ENCODE data around the gene OSBP.

Gene OSBP, protein sequence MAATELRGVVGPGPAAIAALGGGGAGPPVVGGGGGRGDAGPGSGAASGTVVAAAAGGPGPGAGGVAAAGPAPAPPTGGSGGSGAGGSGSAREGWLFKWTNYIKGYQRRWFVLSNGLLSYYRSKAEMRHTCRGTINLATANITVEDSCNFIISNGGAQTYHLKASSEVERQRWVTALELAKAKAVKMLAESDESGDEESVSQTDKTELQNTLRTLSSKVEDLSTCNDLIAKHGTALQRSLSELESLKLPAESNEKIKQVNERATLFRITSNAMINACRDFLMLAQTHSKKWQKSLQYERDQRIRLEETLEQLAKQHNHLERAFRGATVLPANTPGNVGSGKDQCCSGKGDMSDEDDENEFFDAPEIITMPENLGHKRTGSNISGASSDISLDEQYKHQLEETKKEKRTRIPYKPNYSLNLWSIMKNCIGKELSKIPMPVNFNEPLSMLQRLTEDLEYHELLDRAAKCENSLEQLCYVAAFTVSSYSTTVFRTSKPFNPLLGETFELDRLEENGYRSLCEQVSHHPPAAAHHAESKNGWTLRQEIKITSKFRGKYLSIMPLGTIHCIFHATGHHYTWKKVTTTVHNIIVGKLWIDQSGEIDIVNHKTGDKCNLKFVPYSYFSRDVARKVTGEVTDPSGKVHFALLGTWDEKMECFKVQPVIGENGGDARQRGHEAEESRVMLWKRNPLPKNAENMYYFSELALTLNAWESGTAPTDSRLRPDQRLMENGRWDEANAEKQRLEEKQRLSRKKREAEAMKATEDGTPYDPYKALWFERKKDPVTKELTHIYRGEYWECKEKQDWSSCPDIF

DNA sequence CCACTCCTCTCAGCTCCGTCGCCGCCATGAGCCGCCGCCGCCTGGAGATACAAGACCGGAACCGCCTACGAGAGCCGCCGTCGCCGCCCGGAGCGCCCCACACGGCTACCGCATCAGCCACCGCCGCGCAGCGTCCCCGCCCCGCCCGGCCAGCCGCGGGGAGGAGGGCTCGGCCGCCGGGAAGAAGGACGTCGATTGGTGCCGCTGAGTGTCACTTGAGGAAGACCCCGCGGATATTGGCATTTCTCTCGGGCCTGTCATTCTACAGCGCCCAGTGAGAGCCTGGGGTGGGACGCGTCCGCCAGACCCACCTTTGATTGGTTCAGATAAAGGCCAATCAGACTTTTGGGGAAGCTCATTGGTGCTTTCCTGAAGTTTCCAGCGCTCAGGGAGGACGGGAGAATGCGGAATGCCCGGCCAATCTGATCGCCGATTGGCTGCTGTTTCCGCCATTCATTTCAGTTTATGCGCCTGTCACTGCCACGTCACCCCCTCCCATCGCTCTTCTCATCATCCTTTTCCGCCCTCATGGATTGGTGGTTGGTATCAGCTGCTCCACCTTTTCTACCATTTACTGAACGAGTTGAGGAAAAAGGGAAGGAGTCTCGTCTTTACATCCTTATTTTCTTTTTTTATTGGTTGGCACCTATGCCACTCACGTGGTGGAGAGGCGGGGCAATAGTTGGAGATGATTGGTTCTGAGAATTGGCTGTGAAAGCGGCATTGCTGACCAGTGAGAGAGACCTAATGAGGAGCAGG lies at the start of gene OSBP:
TSS of gene OSBP (minus strand) at position 138 of the 759 bp plus-strand sequence. CDS start at position 28, 110 bp downstream.
- peak within 1 kb of the TSS; percentile 89 for H3K4me3 ChIP-seq (ENCODE audit: low read depth, low read length)
- no peaks in the 10 kb centered on the region for H3K9me3 ChIP-seq (ENCODE audit: control insufficient read depth, insufficient read depth, low read depth, low read length)
- H3K27me3 ChIP-seq (ENCODE audit: control insufficient read depth, insufficient read depth, low read length): no peaks in the 10 kb centered on the region
- H3K9ac ChIP-seq (ENCODE audit: low read length): peak within 1 kb of the TSS; percentile 78
- peaks cover 8% of the 10 kb centered on the region; the same call in 1 of the 2 replicates for H3K36me3 ChIP-seq (ENCODE audit: control insufficient read depth, insufficient read depth, low read length)
- H3K27ac ChIP-seq (ENCODE audit: low read depth, low read length): 0 out of 2 replicates have a peak within 1 kb of the TSS, but pooled peaks have one; percentile 50
- peaks cover 3% of the 10 kb centered on the region; the same call in 1 of the 2 replicates for H3K4me1 ChIP-seq (ENCODE audit: control insufficient read depth, insufficient read depth, low read length)

DNA sequence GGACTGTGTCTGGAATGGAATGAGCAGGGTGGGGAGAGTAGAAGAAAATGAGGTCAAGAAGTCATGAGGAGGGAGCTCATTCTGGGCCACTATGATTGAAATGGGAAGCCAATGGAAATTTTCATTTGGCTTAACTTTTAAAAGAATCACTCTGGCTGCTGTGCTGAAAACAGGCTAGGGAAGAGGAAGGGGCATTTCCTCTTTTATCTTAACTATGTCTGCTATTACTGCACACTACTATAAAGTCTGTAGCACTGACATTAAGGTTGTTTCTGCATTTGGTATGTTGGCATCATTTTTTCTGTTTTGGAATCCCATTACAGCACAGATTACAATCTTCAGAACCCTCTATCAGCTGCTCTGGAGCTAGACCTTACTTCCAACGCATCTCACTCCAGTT lies 45.0 kb upstream of the OSBP start:
- Histone ChIP-seq H3K27me3 (ENCODE audit: control insufficient read depth, insufficient read depth, low read length) (no peaks in the 10 kb centered on the region), H3K9me3 (ENCODE audit: control insufficient read depth, insufficient read depth, low read depth, low read length) (no peaks in the 10 kb centered on the region), H3K27ac (ENCODE audit: low read depth, low read length) (no peak overlapping the region), H3K4me3 (ENCODE audit: low read depth, low read length) (no peak overlapping the region), H3K4me1 (ENCODE audit: control insufficient read depth, insufficient read depth, low read length) (peaks cover 11% of the 10 kb centered on the region; the same call in 1 of the 2 replicates), H3K9ac (ENCODE audit: low read length) (no peak overlapping the region), H3K36me3 (ENCODE audit: control insufficient read depth, insufficient read depth, low read length) (peaks cover 92% of the 10 kb centered on the region)

DNA sequence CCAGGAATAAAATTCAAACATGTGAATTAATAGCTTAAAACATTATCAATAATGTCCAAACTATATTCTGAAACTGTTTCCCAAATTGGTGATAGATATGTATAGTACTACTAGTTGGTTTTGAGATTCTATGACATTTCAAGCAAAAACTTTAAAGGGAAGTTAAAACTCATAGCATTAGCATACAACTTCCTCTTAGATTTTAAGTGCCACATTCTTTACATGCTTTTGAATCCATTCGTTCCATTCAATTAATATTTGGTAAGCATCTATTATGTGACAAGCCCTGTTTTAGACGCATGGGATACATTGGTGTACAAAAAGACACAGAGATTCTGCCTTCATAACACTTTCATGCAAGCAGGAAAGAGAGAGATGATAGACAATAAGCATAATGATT lies 44.4 kb upstream of the OSBP start:
- Histone ChIP-seq H3K36me3 (ENCODE audit: control insufficient read depth, insufficient read depth, low read length) (peaks cover 92% of the 10 kb centered on the region), H3K4me1 (ENCODE audit: control insufficient read depth, insufficient read depth, low read length) (peaks cover 11% of the 10 kb centered on the region; the same call in 1 of the 2 replicates), H3K9ac (ENCODE audit: low read length) (no peak overlapping the region), H3K27me3 (ENCODE audit: control insufficient read depth, insufficient read depth, low read length) (no peaks in the 10 kb centered on the region), H3K27ac (ENCODE audit: low read depth, low read length) (0 out of 2 replicates have a peak overlapping the region, but pooled peaks have one; percentile 21), H3K4me3 (ENCODE audit: low read depth, low read length) (no peak overlapping the region), H3K9me3 (ENCODE audit: control insufficient read depth, insufficient read depth, low read depth, low read length) (no peaks in the 10 kb centered on the region)

DNA sequence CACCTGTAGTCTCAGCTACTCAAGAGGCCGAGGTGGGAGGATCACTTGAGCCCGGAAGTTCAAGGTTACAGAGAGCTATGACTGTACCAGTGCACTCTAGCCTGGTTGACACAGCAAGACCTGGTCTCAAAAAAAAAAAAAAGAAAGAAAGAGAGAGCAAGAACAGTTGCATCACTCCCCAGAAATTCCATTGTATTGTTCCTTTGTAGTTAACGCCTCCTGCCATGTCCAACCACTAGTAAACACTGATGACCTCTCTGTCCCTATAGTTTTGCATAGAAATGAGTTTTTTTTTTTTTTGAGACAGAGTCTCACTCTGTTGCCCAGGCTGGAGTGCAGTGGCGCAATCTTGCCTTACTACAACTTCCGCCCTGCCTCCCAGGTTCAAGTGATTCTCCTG lies 42.5 kb upstream of the OSBP start:
- Histone ChIP-seq H3K36me3 (ENCODE audit: control insufficient read depth, insufficient read depth, low read length) (peaks cover 91% of the 10 kb centered on the region), H3K9ac (ENCODE audit: low read length) (no peak overlapping the region), H3K4me1 (ENCODE audit: control insufficient read depth, insufficient read depth, low read length) (peaks cover 11% of the 10 kb centered on the region; the same call in 1 of the 2 replicates), H3K9me3 (ENCODE audit: control insufficient read depth, insufficient read depth, low read depth, low read length) (no peaks in the 10 kb centered on the region), H3K4me3 (ENCODE audit: low read depth, low read length) (no peak overlapping the region), H3K27ac (ENCODE audit: low read depth, low read length) (no peak overlapping the region), H3K27me3 (ENCODE audit: control insufficient read depth, insufficient read depth, low read length) (no peaks in the 10 kb centered on the region)

DNA sequence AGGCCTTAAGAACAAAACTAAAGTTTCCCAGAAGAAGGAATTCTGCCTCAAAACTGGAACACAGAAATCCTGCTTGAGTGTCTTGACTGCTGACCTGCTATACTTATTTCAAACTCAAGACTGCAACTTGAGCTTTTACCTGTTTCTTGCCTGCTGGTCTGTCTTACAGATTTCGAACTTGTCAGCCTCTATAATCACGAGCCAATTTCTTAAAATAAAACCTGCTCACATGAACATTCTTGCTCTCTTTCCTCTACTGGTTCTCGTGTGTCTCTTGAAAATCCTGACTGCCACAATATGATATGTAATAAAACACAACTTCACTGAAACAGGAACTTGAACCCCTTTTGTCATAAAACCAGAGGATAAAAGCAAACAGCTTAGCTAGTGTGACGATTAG lies 39.3 kb upstream of the OSBP start:
- Histone ChIP-seq H3K36me3 (ENCODE audit: control insufficient read depth, insufficient read depth, low read length) (peaks cover 97% of the 10 kb centered on the region), H3K27ac (ENCODE audit: low read depth, low read length) (no peak overlapping the region), H3K4me1 (ENCODE audit: control insufficient read depth, insufficient read depth, low read length) (peaks cover 2% of the 10 kb centered on the region; the same call in 1 of the 2 replicates), H3K9ac (ENCODE audit: low read length) (no peak overlapping the region), H3K9me3 (ENCODE audit: control insufficient read depth, insufficient read depth, low read depth, low read length) (no peaks in the 10 kb centered on the region), H3K27me3 (ENCODE audit: control insufficient read depth, insufficient read depth, low read length) (no peaks in the 10 kb centered on the region), H3K4me3 (ENCODE audit: low read depth, low read length) (no peak overlapping the region)

DNA sequence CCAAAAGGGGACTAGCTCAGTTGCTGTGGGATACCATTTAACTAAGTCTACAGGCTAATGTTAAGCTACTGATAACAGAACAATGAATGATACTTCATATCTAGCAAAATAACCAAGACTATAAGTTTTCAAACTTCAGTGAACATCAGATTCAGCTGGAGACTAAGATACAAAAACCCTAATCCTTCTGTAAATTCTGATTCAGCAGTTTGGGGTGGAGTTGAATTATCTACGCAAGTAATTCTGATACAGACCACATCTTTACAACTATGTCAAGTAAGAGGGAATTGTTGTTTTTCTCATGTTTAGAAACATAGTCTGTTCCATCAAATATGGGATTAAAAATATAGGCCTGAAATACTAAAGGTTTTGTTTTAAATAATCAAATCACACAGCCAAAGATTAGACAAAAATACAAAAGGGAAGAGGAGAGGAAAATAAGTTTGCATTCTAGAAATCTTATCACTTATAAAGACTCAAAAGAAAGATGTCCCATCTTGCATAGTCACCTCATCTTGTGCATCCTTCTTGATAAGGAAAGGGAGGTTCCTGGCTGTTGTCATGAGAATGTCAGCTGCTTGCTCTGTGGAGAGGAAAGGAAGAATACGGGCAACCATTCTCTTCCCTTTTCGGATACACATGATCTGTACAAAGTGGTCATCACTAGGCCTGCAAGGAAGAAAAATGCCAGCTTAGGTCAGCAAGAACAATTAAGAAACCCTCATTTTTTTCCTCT lies 31.8 kb upstream of the OSBP start:
- no peaks in the 10 kb centered on the region for H3K27me3 ChIP-seq (ENCODE audit: control insufficient read depth, insufficient read depth, low read length)
- H3K36me3 ChIP-seq (ENCODE audit: control insufficient read depth, insufficient read depth, low read length): peaks cover 91% of the 10 kb centered on the region
- H3K9me3 ChIP-seq (ENCODE audit: control insufficient read depth, insufficient read depth, low read depth, low read length): no peaks in the 10 kb centered on the region
- no peak overlapping the region for H3K27ac ChIP-seq (ENCODE audit: low read depth, low read length)
- H3K4me1 ChIP-seq (ENCODE audit: control insufficient read depth, insufficient read depth, low read length): no peaks in the 10 kb centered on the region
- H3K9ac ChIP-seq (ENCODE audit: low read length): no peak overlapping the region
- no peak overlapping the region for H3K4me3 ChIP-seq (ENCODE audit: low read depth, low read length)

DNA sequence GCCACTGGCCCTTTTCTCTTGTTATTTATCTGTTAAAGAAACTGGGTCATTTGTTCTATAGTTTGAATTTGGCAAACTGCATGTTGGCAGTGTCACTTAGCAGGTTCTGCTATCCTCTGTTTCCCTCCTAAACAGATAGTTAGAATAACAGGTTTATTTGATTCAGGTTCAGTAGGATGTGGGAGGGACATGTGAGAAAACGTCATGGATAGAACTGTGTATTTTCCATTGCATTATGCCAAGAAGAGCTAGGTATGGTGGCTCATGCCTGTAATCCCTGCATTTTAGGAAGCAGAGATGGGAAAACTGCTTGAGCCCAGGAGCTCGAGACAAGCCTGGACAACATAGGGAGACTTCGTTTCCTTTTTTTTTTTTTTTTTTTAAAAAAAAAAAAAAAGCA lies 29.0 kb upstream of the OSBP start:
- Histone ChIP-seq H3K36me3 (ENCODE audit: control insufficient read depth, insufficient read depth, low read length) (peaks cover 92% of the 10 kb centered on the region), H3K9ac (ENCODE audit: low read length) (no peak overlapping the region), H3K9me3 (ENCODE audit: control insufficient read depth, insufficient read depth, low read depth, low read length) (no peaks in the 10 kb centered on the region), H3K4me1 (ENCODE audit: control insufficient read depth, insufficient read depth, low read length) (no peaks in the 10 kb centered on the region), H3K4me3 (ENCODE audit: low read depth, low read length) (no peak overlapping the region), H3K27me3 (ENCODE audit: control insufficient read depth, insufficient read depth, low read length) (no peaks in the 10 kb centered on the region), H3K27ac (ENCODE audit: low read depth, low read length) (no peak overlapping the region)

DNA sequence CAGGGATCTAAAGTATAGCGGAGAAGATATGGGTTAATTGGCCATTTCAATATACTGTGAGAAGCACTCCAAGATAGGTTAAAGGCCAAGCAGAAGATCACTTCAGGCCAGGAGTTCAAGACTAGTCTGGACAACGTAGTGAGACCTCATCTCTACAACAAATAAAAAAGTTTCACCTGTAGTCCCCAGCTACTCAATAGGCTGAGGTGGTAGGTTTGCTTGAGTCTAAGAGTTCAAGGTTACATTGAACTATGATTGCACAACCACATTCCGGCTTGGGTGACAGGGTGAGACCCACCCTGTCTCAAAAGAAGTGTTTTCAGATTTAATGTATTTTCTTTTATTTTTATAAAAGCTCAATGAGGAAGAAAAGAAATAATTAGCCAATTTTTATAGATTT lies 27.8 kb upstream of the OSBP start:
- H3K9me3 ChIP-seq (ENCODE audit: control insufficient read depth, insufficient read depth, low read depth, low read length): no peaks in the 10 kb centered on the region
- peaks cover 92% of the 10 kb centered on the region for H3K36me3 ChIP-seq (ENCODE audit: control insufficient read depth, insufficient read depth, low read length)
- no peak overlapping the region for H3K9ac ChIP-seq (ENCODE audit: low read length)
- H3K27me3 ChIP-seq (ENCODE audit: control insufficient read depth, insufficient read depth, low read length): no peaks in the 10 kb centered on the region
- no peaks in the 10 kb centered on the region for H3K4me1 ChIP-seq (ENCODE audit: control insufficient read depth, insufficient read depth, low read length)
- H3K4me3 ChIP-seq (ENCODE audit: low read depth, low read length): no peak overlapping the region
- no peak overlapping the region for H3K27ac ChIP-seq (ENCODE audit: low read depth, low read length)

DNA sequence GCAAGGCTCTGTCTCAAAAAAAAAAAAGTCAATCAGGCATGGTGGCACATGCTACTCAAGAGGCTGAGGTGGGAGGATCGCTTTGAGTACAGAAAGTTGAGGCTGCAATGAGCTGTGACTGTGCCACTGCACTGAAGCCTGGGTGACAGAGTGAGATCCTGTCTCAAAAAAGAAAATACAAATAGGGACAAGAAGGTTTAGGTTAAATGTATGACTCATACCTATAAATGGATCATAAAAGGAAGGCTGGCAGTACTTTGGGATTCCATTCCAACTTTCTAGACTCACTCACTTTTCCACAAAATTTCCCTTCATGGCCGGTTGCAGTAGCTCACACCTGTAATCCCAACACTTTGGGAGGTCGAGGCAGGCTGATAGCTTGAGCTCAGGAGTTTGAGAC lies 25.6 kb upstream of the OSBP start:
- no peak overlapping the region for H3K9ac ChIP-seq (ENCODE audit: low read length)
- no peak overlapping the region for H3K27ac ChIP-seq (ENCODE audit: low read depth, low read length)
- no peaks in the 10 kb centered on the region for H3K27me3 ChIP-seq (ENCODE audit: control insufficient read depth, insufficient read depth, low read length)
- H3K36me3 ChIP-seq (ENCODE audit: control insufficient read depth, insufficient read depth, low read length): peaks cover 91% of the 10 kb centered on the region
- no peak overlapping the region for H3K4me3 ChIP-seq (ENCODE audit: low read depth, low read length)
- no peaks in the 10 kb centered on the region for H3K4me1 ChIP-seq (ENCODE audit: control insufficient read depth, insufficient read depth, low read length)
- H3K9me3 ChIP-seq (ENCODE audit: control insufficient read depth, insufficient read depth, low read depth, low read length): no peaks in the 10 kb centered on the region

DNA sequence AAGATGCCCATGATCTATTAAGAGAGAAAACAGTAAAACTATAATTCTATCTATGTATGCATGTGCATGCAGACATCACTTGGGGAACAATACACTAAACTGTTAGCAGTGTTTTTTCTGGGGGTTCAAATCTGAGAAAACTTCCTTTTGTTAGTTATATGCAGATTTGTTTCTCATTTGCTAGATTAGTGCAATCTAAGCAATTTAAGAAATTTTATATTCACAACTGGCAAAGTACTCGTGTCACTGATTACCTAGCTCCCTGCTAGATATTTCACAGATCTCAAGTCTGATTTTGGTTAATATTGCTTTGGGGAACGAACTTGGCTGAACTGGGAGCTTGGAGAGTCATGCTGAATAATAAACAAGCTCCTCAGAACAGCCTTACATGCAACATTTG lies 14.9 kb upstream of the OSBP start:
- H3K4me1 ChIP-seq (ENCODE audit: control insufficient read depth, insufficient read depth, low read length): peaks cover 8% of the 10 kb centered on the region; the same call in 1 of the 2 replicates
- no peaks in the 10 kb centered on the region for H3K27me3 ChIP-seq (ENCODE audit: control insufficient read depth, insufficient read depth, low read length)
- no peak overlapping the region for H3K4me3 ChIP-seq (ENCODE audit: low read depth, low read length)
- no peak overlapping the region for H3K27ac ChIP-seq (ENCODE audit: low read depth, low read length)
- peaks cover 4% of the 10 kb centered on the region; the same call in 1 of the 2 replicates for H3K36me3 ChIP-seq (ENCODE audit: control insufficient read depth, insufficient read depth, low read length)
- H3K9me3 ChIP-seq (ENCODE audit: control insufficient read depth, insufficient read depth, low read depth, low read length): no peaks in the 10 kb centered on the region
- H3K9ac ChIP-seq (ENCODE audit: low read length): no peak overlapping the region

All from HUES6 (cell line).